HG03064 (cell line): Measurements from ENCODE around the gene CLTA.
"Not testable (repeated sequence)": the region's sequence is repeated elsewhere in the genome, so short reads cannot be mapped to it uniquely, and the experiment has no call there.

ENCODE experiments used
- ATAC-seq: cut with Tn5 transposase; IDR thresholded peaks from one replicate; pipeline ENCODE4 v1.9.1; 2021; ENCODE audit warnings: low read depth; ENCODE audit not compliant: unreplicated experiment

CLTA gene

DNA sequence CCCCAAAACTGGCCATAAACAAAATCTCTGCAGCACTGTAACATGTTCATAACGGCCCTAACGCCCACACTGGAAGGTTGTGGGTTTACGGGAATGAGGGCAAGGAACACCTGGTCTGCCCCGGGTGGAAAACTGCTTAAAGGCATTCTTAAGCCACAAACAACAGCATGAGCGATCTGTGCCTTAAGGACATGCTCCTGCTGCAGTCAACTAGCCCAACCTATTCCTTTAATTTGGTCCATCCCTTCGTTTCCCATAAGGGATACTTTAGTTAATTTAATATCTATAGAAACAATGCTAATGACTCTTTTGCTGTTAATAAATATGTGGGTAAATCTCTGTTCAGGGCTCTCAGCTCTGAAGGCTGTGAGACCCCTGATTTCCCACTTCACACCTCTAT lies 10.5 kb upstream of the CLTA start:
- ATAC-seq, result not testable (repeated sequence)

DNA sequence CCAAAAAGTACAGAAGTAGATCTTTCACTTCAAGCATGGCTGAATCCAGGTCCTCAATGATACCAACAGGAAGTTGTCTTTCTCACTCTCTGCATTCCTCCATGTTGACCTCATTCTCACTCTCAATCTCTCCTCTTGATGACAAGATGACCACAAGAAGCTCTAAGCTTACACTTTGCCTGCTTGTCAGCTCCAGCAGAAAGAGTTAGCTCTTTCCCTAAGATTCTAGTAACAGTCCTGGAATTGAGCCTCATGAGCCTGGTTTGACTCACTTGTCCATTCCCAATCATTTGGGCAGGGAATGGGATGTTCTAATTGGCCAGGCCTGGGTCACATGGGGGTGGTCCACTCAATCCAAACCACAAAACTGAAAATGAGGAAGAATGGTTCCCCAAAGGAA lies 3.3 kb upstream of the CLTA start:
- no peak for ATAC-seq

DNA sequence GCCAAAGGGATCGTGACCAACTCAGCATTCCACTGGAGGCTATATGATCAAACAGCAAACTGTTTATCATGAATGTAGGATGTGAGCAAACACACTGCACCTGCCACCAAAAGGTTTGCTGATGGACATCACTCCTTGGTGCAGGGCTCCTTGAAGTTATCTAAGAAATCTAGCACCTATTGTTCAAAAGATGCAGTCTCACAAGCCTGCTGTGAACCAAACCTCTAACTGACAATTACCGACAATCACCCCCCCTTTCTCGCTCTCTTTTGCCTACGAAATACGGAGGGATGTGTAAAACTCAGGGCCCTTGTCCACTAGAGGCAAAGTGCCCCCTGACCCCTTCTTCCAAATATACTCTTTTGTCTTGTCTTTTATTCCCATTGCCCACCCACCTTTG lies 2.5 kb upstream of the CLTA start:
- no peak for ATAC-seq

GRCh38 chr9:36189976-36190375 lies 745 bp upstream of the CLTA start:
- no peak for ATAC-seq

DNA sequence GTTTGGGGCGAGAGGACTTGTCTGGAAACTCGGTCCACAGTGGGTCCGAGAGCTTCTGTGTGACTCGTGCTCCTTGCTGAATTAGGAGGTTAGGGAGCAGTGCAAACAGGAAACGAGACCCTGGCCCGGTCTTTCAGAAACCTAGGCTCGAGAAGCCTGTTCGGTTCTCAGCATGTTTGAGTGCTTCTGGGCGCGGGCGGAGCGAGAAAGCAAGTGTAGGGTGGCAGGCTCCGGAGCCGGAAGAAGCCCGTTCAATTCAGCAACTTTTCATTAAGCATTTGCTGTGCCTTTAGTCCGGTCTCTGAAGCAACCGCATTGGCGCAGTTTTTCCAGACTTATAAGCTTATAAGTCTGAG lies 547 bp downstream of the CLTA start:
- peak; percentile 17 for ATAC-seq

DNA sequence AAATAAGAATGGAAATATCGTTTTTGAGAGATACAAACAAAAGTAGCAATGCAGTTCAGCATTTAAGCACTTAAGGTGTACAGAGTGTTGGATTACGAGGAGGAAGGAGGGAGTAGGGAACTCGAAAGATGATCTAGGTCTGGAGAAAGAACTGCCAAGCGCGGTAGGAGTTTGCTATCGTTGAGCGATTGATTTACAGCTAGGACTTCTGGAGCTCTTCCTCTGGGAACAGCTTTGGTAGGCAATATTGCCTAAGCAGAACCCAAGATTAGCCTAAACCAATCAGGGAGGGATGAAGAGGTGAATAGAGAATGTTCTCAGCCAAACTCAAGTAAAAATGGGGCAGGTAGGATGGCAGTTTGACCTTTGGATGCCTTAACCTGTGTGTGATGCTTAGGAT lies 965 bp downstream of the CLTA start:
- no peak for ATAC-seq

DNA sequence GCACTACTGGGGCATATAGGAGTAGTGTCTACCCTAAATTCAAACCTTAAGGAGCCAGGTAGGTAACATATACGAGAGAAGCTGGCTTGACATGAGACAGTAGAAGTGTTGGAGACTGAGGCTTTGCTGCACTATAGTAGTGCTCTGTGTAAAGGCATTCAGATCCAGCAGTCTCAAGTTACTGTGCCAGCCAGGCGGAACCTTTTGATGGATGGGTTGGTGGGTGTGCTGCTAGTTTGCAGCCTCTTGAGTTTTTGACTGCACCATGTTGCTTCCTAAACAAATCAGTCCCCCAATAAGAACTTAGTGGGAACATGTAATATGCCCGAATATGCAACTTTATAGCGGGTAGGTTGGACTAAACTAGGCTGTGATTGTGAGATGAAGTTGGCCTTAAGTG lies 1.5 kb downstream of the CLTA start:
- ATAC-seq, result no peak

- no peak for ATAC-seq
Measured at GRCh38 chr9:36193023-36193422, 2.3 kb downstream of the CLTA start.

DNA sequence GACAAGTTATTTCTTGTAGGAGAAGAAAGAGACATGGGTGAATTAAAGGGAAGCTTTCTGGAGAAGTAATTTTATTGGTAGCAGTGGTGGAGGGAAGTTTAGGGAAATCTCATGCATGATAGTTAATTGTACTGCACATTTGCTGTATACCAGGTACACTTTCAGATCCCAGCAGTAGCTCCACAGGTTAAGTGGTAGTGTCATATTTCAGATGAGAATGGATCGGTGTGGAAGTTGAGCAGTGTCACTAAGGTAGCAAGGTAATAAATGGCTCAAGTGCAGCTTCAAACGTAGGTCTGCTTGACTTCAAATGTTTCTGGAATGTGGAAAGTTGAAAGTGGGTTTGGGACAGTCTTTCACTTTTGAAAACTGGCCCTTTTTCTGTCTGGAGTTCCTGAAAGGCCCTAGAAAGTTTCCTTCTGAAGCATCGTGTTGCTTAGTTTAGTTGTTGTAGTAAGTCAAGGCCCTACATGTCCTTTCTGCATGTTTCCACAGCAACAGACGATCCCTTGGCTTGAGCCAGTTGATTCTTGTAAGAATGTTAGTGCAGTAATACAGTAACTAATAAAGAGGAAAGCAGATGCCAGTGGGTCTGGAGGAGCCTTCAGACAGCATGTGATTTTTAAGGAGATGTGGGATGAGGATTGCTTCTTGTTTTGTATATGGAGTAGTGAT lies 3.7 kb downstream of the CLTA start:
- no peak for ATAC-seq

- no peak for ATAC-seq
Measured at GRCh38 chr9:36204906-36205547, 14.3 kb downstream of the CLTA start.

GRCh38 chr9:36207016-36207415 lies 16.3 kb downstream of the CLTA start:
- ATAC-seq, result no peak

DNA sequence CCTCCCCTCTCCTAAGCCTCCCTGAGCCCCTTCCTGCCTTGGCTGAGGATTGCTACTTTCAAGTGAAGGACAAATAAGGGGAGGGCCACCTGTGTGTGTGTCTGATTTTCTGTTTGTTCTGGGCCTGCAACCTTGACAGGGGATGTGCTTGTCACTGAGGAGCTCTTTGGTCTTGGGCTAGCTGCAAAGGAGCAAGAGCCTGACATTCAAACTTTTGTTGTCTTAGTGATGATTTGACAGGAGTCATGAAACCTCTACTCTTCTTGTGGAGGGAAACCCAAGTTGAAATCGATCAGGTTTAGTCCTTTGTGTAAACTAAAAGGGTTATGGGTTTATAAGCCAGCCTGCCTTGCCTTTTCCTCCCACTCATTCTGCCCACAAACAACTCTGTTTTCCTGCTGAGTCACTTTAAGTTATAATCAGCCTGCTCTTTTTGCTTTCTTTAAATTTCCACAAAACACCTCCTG lies 16.9 kb downstream of the CLTA start:
- no peak for ATAC-seq

DNA sequence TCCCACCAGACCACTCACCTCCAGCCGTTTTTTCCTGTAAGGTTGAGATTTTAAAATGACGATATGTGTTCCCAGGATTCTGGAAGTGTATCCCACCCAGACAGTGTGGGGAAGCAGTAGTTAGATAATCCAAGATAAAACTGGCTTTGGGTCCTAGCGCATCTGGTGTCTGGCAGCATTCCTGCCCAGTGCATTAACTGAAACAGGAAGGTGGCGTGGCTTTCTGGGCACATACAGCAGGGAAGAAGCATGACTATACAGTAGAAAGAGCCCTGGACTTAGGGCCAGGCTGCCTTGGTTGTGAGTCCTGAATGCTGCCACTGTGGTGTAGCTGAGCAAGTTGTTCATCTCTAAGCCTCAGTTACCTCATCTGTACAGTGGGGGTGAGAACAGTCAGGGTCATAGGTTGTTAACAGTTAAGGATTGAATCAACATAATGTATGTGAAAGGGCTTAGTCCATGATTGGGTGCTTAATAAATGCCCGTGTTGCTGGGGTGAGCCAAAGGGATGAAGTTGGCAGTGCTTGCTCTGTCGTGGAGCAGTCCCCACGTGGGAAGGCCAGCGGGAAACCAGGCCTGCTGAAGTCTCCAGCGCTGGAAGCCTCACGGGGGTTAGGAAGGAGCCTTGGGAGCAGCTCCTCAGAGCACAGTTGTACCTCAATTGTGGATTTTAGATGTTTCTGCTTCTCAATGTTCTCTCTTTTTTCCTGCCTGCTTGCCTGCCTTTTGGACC lies 18.0 kb downstream of the CLTA start:
- no peak for ATAC-seq

- ATAC-seq, result no peak
Measured at GRCh38 chr9:36210722-36211121, 20.0 kb downstream of the CLTA start.

- ATAC-seq, result no peak
Measured at GRCh38 chr9:36211510-36211909, 20.8 kb downstream of the CLTA start.

DNA sequence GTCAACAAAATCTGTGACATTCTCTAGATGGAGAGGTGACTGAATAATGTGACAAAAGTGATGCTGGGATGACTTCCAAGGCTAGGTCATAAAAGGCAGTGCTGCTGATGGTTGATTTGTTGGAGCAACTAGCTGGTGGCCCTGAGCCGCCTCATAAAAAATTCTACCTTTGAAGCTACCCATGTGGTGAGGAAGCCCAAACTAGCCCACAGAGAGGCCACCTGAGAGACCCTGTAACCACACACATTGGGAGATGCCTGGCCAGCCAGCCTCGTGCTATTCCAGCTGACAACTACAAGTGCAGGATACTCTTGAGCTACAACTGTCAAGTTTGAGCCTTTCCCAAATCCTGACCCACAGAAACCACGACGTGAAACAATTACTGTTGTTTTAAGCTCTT lies 22.7 kb downstream of the CLTA start:
- no peak for ATAC-seq

DNA sequence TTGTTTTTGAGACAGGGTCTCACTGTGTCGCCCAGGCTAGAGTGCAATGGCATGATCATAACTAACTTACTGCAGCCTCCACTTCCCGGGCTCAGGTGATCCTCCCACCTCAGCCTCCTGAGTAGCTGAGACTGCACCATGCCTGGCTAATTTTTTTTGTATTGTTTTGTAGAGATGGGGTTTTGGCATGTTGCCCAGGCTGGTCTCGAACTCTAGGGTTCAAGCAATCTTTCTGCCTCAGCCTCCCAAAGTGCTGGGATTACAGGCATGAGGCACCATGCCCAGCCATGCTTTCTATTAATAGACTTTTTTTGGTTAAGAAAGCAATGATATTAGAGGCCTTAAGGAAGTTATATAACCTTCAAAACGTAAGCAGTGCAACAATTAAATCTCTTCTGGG lies 23.3 kb downstream of the CLTA start:
- no peak for ATAC-seq

GRCh38 chr9:36214571-36214970 lies 23.9 kb downstream of the CLTA start:
- no peak for ATAC-seq

GRCh38 chr9:36217256-36217968 lies 26.7 kb downstream of the CLTA start:
- no peak for ATAC-seq

DNA sequence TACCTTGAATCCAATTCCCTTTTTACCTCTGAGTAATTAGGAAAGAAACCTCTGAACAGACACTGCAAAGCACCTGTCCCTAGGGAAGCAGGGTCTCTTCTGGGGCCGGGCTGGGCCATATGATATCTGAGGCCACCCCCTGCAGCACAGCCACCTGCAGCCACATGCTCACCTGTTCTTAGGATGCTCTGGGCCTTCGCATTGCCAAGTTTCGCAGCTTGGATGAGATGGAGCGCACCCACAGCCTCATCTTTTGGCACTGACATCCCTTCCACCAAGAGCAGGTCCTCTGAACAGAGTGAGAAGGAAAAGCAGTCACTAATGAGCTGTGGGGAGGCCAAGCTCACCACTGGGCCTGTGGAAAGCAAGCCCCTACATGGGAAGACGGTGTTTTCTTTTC lies 27.3 kb downstream of the CLTA start:
- no peak for ATAC-seq

DNA sequence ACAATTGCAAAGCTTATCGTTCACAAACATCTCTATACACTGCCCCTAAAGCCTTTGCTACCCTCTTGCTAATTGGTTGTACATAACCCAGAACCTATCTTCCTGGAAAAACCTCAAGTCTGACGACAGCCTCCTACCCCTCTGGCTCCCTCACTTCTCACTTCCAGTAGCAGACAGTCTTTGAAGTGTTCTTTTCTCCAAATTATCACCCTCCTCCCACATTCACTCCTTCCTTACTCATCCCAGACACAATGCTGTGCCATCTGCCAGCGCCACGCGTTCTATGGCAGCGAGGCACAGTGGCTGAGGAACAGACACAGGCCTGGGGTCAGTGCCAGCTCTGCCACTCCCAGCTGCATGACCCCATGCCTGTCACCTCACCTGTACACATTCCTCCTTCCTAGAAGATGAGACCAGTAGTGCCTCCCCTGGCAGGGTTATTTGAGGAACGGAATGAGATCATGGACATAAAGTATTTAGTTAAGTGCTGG lies 27.7 kb downstream of the CLTA start:
- no peak for ATAC-seq
